HG03354 (cell line): ENCODE measurements around the gene ANKRD13D.

Experiments used
- ATAC-seq: cut with Tn5 transposase; IDR thresholded peaks from one replicate; pipeline ENCODE4 v1.9.1; 2021; ENCODE audit warnings: mild to moderate bottlenecking; ENCODE audit not compliant: unreplicated experiment, poor library complexity, severe bottlenecking

The ANKRD13D gene

DNA sequence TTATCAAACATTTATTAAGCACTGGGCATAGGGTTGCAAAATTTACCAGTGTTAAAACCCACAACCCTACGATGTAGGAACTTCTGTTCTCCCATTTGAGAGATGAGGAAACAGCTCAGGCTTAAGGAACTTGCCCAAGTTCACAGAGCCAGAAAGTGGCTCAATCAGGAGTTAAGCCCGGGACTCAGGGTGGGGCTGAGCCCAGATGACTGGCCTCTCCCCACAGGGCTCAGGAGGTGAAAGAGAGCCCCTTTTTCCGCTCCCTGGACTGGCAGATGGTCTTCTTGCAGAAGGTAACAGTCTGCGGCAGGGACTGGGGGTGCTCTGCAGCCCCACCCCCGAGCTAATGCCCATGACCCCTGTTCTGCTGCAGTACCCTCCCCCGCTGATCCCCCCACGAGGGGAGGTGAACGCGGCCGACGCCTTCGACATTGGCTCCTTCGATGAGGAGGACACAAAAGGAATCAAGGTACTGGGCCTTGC, 5.6 kb upstream of the ANKRD13D start:
- ATAC-seq, result no peak

DNA sequence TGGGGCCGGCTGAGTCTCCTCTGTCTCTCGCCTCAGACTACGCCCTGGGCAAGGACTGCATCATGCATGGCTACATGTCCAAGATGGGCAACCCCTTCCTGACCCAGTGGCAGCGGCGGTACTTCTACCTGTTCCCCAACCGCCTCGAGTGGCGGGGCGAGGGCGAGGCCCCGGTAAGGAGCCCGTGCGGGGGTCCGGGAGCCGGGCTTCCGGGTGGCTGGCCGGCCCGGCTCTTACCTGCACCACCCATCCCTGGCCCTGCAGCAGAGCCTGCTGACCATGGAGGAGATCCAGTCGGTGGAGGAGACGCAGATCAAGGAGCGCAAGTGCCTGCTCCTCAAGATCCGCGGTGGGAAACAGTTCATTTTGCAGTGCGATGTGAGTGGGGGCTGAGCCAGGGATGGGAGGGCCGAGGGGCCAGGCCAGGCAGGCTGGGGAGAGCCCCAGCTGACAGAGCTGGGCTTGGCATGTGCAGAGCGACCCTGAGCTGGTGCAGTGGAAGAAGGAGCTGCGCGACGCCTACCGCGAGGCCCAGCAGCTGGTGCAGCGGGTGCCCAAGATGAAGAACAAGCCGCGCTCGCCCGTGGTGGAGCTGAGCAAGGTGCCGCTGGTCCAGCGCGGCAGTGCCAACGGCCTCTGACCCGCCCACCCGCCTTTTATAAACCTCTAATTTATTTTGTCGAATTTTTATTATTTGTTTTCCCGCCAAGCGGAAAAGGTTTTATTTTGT, 4.1 kb upstream of the ANKRD13D start:
- ATAC-seq, result no peak

DNA sequence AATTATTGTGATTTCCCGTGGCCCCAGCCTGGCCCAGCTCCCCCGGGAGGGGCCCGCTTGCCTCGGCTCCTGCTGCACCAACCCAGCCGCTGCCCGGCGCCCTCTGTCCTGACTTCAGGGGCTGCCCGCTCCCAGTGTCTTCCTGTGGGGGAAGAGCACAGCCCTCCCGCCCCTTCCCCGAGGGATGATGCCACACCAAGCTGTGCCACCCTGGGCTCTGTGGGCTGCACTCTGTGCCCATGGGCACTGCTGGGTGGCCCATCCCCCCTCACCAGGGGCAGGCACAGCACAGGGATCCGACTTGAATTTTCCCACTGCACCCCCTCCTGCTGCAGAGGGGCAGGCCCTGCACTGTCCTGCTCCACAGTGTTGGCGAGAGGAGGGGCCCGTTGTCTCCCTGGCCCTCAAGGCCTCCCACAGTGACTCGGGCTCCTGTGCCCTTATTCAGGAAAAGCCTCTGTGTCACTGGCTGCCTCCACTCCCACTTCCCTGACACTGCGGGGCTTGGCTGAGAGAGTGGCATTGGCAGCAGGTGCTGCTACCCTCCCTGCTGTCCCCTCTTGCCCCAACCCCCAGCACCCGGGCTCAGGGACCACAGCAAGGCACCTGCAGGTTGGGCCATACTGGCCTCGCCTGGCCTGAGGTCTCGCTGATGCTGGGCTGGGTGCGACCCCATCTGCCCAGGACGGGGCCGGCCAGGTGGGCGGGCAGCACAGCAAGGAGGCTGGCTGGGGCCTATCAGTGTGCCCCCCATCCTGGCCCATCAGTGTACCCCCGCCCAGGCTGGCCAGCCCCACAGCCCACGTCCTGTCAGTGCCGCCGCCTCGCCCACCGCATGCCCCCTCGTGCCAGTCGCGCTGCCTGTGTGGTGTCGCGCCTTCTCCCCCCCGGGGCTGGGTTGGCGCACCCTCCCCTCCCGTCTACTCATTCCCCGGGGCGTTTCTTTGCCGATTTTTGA, 3.3 kb upstream of the ANKRD13D start:
- ATAC-seq, result no peak

DNA sequence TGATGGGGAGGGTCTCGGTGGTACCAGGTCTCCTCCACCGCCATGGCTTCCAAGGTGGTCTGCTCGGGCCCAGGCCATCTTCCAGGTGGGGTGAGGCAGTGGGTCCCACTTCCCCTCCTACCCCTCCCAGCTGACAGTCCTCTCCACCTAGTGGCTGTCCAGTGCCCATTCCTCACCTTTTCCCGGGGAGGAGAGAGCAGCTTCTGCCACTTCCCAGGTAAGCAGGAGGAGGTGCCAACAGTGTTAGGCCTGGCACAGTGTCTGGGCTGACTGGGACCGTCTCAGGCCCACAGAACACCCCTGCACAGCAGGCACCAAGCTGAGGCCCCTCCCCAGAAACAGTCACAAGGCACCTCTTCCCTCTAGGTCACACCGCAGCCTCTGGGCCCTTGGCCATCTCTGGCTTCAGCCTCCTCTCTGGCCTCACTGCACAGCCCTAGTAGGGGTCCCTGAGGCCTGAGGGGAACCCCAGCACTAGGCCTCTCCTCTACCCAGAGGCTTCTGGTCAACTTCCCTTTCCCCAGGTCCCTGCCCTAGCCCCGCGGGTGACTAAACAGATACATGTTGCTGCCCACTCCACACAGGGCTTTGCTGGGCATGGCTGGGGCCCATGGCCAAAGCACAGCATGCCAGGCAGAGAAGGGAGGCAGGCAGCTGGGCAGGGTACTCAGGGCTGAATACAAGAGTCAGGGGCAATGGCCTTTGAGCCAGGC, 2.3 kb upstream of the ANKRD13D start:
- ATAC-seq, result no peak

DNA sequence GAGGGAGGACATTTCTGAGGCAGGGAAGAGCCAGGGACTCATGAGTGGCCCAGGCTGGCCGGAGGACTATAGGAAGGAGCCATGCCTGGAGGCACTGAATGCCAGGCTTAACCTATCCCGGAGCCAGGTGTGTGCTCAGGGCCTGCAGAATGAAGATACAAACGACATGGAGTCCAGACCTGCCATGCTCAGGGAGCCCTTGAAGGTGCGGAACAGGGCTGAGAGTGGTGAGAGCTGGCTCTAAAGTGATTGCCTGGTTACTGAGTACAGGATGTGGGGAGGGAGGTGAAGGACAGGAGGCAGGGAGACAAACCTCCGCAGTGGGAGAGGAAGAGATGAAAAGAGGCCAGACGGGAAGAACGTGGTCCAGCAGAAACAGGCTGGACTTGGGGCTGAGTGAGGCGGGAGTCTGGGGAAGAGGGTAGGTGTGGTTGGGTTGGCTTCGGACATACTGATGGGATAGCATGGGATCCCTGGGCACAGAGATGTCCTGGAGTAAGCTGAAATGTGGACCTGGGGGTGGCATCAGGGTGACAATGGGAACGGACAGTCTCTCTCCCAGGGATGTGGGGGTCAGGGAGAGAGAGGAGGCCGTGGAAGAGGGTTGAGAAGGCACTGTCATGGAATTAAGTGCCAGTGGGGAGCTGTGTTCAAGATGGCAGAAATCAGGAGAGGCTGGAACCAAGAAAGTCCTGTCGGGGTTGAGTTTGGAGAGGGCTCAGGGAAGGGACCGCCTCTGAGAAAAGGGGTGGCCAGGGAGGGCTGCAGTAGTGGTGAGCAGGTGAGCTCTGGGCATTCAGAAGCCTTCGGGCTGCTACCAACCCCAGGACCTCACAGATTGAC, 1.5 kb upstream of the ANKRD13D start:
- no peak for ATAC-seq

DNA sequence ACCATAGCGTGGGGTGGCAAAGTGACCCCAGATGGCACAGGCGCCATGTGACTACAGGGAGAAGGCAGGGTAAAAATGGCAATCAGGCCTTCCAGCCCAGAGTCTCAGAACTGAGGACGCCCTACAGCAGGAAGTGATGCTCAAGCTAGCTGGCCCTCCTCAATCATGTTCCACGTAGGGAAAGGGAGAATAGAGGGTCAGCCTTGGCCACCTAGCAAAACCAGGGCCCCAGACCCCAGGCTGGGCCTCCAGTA, 978 bp upstream of the ANKRD13D start:
- no peak for ATAC-seq

DNA sequence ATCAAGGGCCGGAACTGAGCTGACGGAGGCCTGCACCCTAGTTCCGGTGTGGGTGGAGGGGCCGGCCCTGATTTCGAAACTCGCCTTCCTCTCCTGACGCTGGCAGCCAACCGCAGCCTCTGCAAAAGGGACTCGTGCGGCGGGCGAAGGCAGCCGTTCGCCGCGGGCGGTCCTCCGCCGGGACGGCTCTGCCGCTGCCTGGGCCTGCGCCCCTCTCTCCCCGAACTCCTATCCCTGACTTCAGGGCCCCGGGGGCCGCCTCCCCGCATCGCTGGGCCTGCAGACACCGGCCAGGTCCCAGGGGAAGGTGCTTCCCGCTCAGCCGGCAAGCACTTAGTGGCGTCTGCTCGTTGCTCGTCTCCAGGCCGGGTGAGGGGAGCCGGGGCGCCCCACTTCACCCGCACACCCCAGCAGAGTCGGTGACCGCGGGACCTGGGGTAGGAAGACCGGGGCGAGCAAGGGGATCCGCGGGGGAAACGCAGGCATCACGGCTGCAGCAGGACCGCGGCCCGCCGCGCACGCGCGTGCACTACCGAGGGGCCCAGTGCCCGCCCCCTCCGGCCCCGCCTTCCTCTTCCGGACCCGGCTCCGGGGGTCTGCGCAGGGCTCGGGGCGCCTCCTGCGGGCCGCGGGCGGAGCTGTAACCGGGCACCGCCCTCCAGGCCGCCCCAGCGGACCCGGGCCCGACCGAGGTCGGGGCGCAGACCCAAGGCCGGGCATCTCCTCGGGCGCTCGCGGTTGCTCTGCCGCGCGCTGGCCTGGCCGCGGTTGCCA, 464 bp upstream of the ANKRD13D start:
- peak; percentile 71 for ATAC-seq

DNA sequence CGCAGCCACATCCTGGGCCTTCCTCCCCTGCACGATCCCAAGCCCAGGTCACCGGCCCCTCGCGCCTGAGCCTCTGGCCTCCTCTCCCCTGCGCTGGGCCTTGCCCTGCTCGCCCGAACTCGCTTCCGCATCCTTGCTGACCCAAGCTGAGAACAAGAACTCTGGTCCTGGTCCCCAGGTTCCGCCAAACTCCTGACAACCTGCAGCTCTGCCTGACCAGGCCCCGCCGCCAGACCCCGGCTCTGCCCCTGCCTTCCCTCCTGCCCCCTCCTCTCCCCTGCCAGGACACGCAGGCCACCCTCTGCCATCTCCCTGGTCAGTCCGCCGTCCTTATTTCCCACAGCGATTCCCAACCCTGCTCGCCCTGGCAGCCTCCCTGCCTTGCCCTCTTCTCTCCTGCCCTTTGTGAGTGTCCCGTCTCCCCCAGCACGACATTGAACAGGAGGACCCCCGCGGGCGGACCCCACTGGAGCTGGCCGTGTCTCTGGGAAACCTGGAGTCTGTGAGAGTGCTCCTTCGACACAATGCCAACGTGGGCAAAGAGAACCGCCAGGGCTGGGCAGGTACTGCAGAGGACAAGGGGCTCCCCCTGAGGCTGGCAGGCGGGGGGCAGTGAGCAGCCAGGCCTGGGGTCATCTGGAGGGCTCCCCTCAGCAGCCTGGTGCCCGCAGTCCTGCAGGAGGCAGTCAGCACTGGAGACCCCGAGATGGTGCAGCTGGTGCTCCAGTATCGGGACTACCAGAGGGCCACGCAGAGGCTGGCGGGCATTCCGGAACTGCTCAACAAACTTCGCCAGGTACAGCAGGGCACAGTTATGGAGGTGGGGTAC, 762 bp downstream of the ANKRD13D start:
- ATAC-seq, result no peak

DNA sequence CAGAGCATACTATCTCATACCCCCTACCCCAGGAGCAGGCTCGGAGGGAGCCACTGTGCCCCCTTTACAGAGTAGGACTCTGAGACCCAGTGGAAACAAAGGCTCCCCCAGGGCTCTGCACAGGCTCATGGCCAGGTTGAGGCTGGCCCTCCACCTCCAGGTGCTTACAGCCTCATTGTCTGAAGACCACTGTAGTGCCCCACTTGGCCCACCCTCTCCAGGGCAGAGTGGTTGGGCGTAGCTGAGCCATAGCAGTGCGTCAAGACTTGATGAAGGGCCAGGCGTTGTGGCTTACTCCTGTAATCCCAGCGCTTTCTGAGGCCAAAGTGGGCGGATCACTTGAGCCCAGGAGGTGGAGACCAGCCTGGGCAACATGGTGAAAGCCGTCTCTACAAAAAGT, 1.7 kb downstream of the ANKRD13D start:
- no peak for ATAC-seq

DNA sequence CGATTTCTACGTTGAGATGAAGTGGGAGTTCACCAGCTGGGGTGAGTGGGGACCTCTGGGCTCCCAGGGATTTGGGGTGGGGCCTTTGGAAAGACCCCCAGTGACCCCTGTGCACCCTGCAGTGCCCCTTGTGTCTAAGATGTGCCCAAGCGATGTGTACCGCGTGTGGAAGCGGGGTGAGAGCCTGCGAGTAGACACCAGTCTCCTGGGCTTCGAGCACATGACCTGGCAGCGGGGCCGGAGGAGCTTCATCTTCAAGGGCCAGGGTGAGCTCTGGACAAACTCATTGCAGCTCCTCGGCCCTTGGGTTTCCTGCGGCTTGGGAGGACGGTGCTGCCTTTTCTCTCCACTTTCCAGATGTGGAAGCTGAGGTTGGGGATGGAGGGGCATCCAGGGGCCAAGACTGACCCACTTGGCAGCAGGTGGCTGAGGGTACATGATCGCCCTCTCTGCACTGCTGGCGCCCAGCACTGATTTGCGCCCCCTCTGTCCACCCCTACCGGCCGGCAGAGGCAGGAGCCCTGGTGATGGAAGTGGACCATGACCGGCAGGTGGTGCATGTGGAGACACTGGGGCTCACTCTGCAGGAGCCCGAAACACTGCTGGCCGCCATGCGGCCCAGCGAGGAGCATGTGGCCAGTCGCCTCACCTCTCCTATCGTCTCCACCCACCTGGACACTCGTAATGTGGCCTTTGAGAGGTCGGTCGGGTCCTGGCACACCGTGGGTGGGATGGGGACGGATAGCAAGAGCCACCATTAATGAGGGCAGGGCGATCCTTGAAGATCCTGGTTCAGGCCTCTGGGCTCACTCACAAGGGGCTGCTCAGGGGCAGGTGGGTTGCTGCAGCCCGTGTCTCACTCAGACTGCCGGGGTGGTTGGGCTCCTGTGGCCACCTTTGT, 2.6 kb downstream of the ANKRD13D start:
- ATAC-seq, result no peak

DNA sequence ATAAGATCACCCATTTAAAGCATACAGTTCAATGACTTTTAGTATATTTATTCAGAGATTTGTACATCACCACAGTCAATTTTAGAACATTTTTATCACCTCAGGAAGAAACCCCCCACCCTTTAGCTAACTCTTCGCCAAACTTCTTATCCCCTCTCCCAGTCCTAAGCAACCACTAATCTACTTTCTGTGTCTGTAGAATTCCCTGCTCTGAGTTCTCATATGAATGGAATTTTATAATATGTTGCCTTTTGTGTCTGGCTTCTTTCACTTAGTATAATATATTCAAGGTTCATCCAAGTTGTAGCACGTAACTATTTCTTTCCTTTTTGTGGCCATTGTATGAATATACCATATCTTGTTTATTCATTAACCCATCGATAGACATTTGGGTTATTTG, 3.6 kb downstream of the ANKRD13D start:
- no peak for ATAC-seq

DNA sequence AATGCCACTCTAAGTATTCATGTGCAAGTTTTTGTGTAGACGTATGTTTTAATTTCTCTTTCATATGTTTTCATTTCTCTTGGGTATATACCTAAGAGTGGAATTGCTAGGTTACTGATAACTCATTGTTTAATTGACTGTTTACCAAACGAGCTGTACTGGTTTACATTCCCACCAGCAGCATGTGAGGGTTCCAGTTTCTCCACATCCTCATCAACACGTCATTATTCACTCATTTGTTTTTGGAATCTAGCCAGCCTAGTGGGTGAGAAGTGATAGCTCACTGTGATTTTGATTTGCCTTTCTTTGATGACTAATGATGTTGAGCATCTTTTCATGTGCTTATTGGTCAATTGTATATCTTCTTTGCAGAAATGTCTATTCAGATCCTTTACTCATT, 4.0 kb downstream of the ANKRD13D start:
- no peak for ATAC-seq

DNA sequence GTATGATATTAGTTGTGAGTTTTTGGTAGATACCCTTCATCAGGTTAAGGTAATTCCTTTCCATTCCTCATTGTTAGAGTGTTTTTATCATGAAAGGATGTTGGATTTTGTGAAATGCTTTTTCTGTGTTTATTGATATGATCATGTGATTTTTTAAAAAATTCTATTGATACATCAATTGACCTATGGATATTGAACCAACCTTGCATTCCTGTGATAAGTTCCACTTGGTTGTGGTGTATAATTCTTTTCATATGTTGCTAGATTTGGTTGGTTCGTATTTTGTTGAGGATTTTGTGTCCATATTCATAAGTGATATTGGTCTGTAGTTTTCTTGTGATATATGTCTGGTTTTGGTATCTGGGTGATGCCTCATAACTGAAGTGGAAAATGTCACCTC, 6.7 kb downstream of the ANKRD13D start:
- no peak for ATAC-seq

DNA sequence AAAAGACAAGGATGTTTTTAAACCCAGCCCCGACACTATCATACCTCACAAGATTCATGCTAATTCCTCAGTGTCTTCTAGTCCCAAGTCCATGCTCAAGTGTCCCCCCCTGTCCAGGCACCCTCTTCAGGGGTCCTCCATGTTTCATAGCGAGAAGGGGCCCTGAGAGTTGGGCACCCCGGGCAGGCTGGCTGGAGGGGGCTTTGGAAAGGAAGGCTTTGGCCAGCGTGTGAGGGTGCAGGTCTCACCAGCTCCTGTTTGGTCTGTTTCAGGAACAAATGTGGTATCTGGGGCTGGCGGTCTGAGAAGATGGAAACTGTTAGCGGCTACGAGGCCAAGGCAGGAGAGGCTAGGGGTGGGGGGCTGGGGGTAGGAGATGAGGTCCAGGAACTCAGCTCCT, 9.7 kb downstream of the ANKRD13D start:
- ATAC-seq, result no peak

DNA sequence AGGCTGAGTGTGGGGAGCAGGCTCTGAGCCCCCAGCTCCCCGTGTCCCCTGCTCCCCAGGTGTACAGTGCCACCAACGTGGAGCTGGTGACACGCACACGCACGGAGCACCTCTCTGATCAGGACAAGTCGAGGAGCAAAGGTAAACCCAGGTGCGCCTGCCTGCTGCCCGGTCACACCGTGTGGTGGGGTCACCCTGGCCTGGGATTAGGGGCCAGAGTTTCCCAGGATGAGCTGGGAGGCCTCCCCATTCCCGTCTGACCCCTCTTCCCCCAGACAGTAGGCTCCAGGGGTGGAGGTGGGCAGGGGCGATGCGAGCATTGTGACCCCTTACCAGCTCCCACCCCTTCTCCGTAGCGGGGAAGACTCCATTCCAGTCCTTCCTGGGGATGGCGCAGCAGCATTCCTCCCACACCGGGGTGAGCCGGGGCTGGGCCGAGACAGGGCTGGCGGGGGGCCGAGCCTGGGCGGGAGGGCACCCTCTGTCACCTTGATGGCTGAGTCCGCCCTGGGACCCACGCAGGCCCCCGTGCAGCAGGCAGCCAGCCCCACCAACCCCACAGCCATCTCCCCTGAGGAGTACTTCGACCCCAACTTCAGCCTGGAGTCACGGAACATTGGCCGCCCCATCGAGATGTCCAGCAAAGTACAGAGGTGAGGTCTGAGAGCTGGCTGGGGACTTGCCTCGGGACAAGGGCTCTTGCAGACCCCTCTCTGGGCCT, 10.5 kb downstream of the ANKRD13D start:
- ATAC-seq, result no peak

DNA sequence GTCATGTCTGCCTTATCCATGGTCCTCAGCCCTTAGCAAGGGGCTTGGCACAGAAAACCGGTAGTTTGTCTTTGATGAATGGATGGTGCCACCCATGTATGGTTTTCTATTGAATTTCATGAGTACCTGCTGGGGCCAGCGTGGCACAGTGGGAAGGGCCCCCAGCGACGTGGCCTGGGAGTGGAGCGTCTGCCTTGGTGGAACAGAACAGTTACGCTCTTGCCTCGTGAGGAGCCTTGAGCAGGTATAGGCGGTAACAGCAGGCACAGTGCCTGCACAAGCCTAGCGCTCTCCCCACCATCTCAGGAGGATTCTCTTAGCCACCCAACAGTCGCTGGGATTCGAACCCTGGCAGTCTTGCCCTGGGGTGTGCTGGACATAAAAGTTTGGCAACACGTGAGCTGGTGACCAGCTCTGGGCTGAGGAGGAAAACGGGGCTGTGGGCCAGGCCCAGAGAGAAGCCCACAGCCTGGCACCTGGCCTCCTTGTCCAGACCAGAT, 11.2 kb downstream of the ANKRD13D start:
- ATAC-seq, result no peak
